IPS DF 6.9 (cell line): ENCODE measurements around the gene LEAP2.

ENCODE experiments used
- DNase-seq: peaks from one replicate; pipeline ENCODE4 v3.0.0-alpha.2; 2013; ENCODE audit warnings: low read depth, low spot score
- H3K27ac ChIP-seq: one replicate; pipeline ENCODE4 v1.5.1; 2013; ENCODE audit warnings: low read length, control low read depth
- H3K27me3 ChIP-seq: 2 replicates; pipeline ENCODE4 v1.6.1; 2013; ENCODE audit warnings: mild to moderate bottlenecking, low read length; ENCODE audit not compliant: control insufficient read depth, insufficient read depth
- H3K36me3 ChIP-seq: 2 replicates; pipeline ENCODE4 v1.6.1; 2013; ENCODE audit warnings: low read length; ENCODE audit not compliant: control insufficient read depth, insufficient read depth
- H3K4me1 ChIP-seq: 2 replicates; pipeline ENCODE4 v1.6.1; 2013; ENCODE audit warnings: low read length; ENCODE audit not compliant: control insufficient read depth, insufficient read depth
- H3K4me3 ChIP-seq: 2 replicates; pipeline ENCODE4 v1.5.1; 2013; ENCODE audit warnings: mild to moderate bottlenecking, low read length
- H3K9me3 ChIP-seq: 2 replicates; pipeline ENCODE4 v1.6.1; 2013; ENCODE audit warnings: low read length, inconsistent platforms; ENCODE audit not compliant: control insufficient read depth, insufficient read depth
- WGBS: extraction: QIAGEN DNeasy Blood & Tissue Kit; methylation state at CpG from one replicate; pipeline ENCODE4 v1.1.7; 2013; ENCODE audit warnings: mixed read lengths, missing lambda C conversion rate; ENCODE audit not compliant: insufficient read length, insufficient coverage; 5-methylcytosine and 5-hydroxymethylcytosine counted together

LEAP2 gene, protein sequence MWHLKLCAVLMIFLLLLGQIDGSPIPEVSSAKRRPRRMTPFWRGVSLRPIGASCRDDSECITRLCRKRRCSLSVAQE

DNA sequence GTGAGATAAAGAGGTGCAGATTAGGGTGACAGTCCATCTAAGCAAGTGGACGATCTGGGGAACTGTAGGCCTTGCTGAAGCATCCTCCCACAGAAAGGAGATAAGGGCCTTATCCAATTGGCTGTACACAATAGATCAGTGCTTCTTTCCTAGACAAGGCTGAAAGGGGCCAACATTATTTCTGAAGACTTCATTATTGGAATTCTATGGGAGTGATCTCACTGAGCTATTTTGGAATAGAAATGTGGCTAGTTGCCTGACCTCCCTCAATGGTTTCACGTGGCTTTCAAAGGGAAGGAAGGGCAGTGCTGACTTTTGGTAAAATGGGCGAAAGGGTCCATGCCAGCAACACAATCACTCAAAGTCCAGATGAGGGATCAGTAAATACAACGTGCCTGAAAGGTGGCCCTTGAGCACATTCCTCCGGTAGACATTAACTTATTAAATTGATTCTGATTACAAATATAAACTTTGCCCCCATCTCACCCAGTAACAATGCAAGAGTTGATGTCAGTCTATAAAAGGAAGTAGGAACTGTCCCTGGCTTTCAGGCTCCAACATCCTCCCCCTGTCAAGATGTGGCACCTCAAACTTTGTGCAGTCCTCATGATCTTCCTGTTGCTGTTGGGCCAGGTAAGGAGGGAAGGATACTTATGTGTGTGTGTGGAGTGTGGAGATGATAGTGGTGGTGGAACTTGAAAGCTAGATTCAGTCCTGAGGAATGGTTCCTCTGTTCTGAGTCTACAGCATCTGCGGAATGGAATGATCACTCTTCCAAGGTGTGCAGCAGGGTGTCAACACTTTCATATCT lies at the start of gene LEAP2:
LEAP2 (plus strand) TSS at position 550 of the 811 bp plus-strand sequence; CDS start at position 577, 27 bp downstream.
- H3K27ac ChIP-seq = no peak within 1 kb of the TSS

DNA sequence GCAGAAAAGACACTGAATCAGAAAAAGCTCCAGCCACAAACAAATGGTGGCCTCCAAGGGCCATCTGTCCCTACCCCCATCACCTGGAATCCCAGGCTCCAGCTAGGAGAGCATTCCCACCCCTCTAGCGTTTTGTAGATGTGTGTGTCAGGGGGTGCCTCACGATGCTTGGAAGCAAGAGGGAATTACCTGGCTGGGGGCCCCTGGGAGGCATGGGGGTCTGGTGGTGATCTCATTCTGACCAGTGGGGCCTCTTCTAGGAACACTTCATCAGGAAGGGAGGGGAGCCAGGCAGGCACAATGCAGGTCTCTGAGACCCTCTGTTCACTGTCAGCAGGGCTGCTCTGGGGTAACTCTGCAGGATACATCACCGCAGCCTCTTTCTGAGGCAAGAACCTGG lies 49.0 kb upstream of the LEAP2 start:
- Histone ChIP-seq H3K4me3 (no peak overlapping the region), H3K27ac (no peak overlapping the region), H3K36me3 (no peaks in the 10 kb centered on the region), H3K9me3 (no peaks in the 10 kb centered on the region), H3K27me3 (peaks cover 19% of the 10 kb centered on the region; the same call in 1 of the 2 replicates), H3K4me1 (peaks cover 4% of the 10 kb centered on the region)
- no CpG with 5 or more reads among the region's 3 CpGs for WGBS
- DNase-seq = no peak

More for the DNA sequence above, at the start of gene LEAP2:
- no peaks in the 10 kb centered on the region for H3K9me3 ChIP-seq
- H3K36me3 ChIP-seq = peaks cover 5% of the 10 kb centered on the region; the same call in 1 of the 2 replicates
- DNase-seq = no peak
- H3K27me3 ChIP-seq = no peaks in the 10 kb centered on the region
- no CpG with 5 or more reads among the region's 6 CpGs for WGBS
- no peak within 1 kb of the TSS for H3K4me3 ChIP-seq
- H3K4me1 ChIP-seq = no peaks in the 10 kb centered on the region

DNA sequence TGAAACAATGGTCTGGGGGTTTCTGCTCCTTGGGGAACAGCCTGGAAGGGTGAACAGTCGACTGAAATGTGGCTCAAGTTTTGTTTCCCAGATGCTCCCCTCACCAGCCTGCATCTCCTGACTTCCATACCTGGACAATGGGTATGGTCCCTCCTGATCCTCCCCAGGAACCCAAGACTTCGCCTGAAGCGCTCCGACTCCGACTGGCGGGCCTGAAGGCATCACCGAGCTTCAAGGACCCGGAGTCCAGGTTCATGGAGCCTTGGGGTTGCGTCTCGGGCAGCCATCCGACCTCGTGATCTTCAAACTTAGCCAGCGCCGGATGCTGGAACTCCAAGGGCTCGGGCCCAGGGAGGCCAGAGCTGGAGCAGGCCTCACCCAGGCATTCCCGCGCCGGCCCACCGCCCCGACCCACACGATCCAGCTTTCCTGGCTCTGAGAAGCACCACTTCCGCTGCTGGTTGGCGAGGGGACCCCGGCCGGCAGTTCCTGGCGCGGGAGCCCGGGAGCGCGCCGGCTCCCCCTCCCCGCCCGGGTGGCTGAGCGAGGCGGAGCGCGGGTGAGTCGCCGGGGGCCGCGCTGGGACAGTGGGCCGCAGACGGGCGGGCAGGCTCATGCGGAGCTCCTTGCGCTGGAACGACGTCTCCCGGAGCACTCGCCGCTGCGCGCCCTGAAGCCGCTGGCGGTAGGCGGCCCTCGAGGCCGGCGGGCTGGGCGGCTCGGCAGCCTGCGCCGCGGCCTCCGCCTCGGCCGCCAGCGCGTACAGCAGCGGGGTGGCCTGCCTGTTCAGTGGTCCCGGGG lies 48.2 kb upstream of the LEAP2 start:
- Histone ChIP-seq H3K4me1 (peaks cover 4% of the 10 kb centered on the region), H3K9me3 (no peaks in the 10 kb centered on the region), H3K36me3 (no peaks in the 10 kb centered on the region), H3K27me3 (peaks cover 23% of the 10 kb centered on the region), H3K4me3 (peak overlapping the region; percentile 25; the same call in 1 of the 2 replicates), H3K27ac (no peak overlapping the region)
- WGBS = no CpG with 5 or more reads among the region's 71 CpGs
- DNase-seq = no peak

GRCh38 chr5:132825834-132826391 lies 47.6 kb upstream of the LEAP2 start:
- no CpG with 5 or more reads among the region's 43 CpGs for WGBS
- H3K9me3 ChIP-seq = no peaks in the 10 kb centered on the region
- peaks cover 4% of the 10 kb centered on the region for H3K4me1 ChIP-seq
- H3K27me3 ChIP-seq = peaks cover 23% of the 10 kb centered on the region
- H3K4me3 ChIP-seq = peak overlapping the region; percentile 25; the same call in 1 of the 2 replicates
- DNase-seq = no peak
- no peak overlapping the region for H3K27ac ChIP-seq
- no peaks in the 10 kb centered on the region for H3K36me3 ChIP-seq

DNA sequence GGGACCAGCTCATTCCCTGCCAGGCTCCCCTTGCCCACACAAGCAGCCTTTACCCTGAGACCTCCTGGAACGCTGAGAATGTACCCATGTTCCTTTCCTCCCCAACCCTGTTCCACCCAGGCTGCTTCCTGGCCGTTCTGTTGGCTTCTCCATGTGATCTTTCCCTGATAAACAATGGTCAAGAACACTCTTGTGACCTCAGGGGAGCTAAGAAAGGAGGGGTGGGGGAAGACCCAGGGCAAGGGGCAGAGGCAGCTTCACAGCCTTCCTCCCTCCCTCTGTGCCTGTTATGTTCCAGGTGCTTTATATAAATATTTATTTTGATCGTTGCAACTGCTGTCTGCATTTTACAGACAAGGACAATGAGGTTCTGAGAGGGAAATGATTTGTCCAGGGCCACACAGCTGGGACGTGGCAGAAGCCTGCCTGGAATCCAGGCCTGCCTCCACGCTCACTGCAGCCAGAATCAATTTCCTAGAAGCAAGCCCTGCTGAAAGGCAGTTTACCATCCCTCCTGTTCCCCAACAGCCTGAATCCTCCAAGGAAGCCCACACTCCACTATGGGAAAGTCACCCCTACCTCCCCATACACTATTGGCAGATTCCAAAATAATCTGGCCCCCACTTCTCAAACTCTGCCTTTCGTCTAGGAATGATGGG lies 46.9 kb upstream of the LEAP2 start:
- Histone ChIP-seq H3K27ac (no peak overlapping the region), H3K36me3 (no peaks in the 10 kb centered on the region), H3K9me3 (no peaks in the 10 kb centered on the region), H3K4me3 (no peak overlapping the region), H3K4me1 (peaks cover 4% of the 10 kb centered on the region), H3K27me3 (peaks cover 23% of the 10 kb centered on the region)
- no peak for DNase-seq
- no CpG with 5 or more reads among the region's 6 CpGs for WGBS

GRCh38 chr5:132827943-132828673 lies 45.4 kb upstream of the LEAP2 start:
- DNase-seq = no peak
- no peak overlapping the region for H3K4me3 ChIP-seq
- H3K27ac ChIP-seq = no peak overlapping the region
- H3K36me3 ChIP-seq = no peaks in the 10 kb centered on the region
- no CpG with 5 or more reads among the region's 4 CpGs for WGBS
- H3K4me1 ChIP-seq = peaks cover 2% of the 10 kb centered on the region
- H3K27me3 ChIP-seq = peaks cover 23% of the 10 kb centered on the region
- H3K9me3 ChIP-seq = no peaks in the 10 kb centered on the region

- Histone ChIP-seq H3K27me3 (peaks cover 23% of the 10 kb centered on the region), H3K27ac (no peak overlapping the region), H3K9me3 (no peaks in the 10 kb centered on the region), H3K36me3 (no peaks in the 10 kb centered on the region), H3K4me1 (peaks cover 2% of the 10 kb centered on the region), H3K4me3 (no peak overlapping the region)
- no CpG with 5 or more reads among the region's 4 CpGs for WGBS
- DNase-seq = no peak
These were observed 44.5 kb upstream of the LEAP2 start for GRCh38 chr5:132828846-132829494.

DNA sequence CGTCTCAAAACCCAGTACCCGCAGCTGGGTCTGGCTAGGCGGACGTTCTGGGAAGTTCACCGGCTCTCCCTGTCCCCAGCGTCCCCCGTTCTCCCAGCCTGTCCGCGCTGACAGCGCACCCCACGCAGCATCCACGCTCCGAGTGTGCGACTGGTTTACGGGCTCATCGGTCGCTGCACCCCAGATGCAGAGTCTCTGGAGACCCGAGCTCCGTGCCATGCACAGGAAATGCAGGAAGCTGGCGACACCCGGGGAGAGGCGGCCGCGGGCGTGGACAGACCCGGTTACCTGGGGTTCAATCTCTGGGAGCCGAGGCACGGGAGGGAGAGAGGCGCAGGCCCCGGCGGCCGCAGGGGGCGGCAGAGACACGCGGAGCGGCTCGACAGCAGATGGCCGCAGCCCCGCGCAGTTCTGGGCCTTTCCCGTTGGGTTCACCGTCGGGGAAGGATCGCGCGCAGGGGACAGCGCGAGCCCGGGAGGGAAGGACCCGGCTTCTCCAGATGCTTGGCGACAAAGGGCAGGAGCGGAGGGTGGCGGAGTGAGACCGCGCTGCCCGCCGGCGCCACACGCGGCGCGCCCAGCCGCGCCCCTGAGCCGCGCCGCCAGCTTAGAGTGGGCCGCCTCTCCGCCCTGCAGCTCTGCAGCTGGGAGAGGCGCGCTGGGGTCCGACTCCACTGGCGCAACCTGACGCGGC lies 43.6 kb upstream of the LEAP2 start:
- no peaks in the 10 kb centered on the region for H3K36me3 ChIP-seq
- H3K27ac ChIP-seq = no peak overlapping the region
- H3K27me3 ChIP-seq = peaks cover 17% of the 10 kb centered on the region
- no peaks in the 10 kb centered on the region for H3K9me3 ChIP-seq
- H3K4me3 ChIP-seq = peak overlapping the region; percentile 88
- WGBS = no CpG with 5 or more reads among the region's 75 CpGs
- no peak for DNase-seq
- H3K4me1 ChIP-seq = peaks cover 1% of the 10 kb centered on the region
